ENCODE measurements around the gene CCDC57.

The CCDC57 gene

DNA sequence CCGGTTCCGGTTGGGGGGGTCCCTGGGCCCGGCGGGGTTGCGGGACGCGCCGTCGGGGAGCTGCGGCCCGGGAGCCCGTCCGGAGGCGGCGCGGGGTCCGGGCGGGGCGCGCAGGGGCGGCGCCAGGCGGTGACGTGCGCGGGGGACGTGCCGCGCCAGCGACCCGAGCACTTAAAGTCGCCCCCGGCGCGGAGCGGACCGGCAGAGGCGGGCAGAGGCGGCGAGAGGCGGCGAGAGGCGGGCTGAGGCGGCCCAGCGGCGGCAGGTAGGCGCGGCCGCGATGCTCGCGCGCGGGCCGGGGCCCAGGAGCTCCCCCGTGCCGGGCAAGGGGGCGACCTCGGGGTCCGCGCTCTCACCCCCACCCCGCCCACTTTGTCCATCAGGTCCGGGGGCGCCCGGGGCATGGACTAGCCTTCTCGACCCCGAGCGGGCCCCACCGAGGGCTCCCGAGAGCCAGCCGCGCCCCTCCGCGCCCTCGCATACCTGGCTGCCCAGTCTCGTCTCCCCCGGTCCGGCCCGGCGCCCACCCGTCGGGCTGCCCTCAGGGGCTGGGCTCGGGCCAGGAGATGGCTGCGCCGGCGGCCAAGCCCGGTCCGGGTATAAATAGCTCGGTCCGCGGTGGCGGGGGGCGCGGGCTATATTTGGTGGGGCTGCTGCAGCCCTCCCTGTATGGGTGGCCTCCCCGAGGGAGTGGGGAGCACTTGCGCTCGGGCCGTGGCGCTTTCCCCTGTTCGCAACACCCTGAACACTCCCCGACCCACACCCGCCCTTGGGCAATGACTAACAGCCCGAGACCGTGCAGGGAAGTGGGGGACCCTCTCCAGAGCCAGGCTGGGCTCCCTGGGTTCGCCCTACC, 16.4 kb upstream of the CCDC57 start, which contains the start of gene SLC16A3:
SLC16A3 (plus strand) TSS at position 201 of the 856 bp plus-strand sequence. CDS start 6,967 bp downstream, outside the sequence.
- Histone ChIP-seq H3K9ac (ENCODE audit: low read depth in 1 of 2, low read length in 2 of 2) (peak within 1 kb of the TSS; percentile 61 to 72), H3K27ac (ENCODE audit: low read depth, low read length) (peak within 1 kb of the TSS; percentile 87), H3K4me3 (ENCODE audit: low read depth in 1 of 2, low read length in 2 of 2) (peak within 1 kb of the TSS; percentile 62 to 71), H3K9me3 (ENCODE audit: control insufficient read depth in 1 of 2, low read length in 2 of 2) (no peaks in the 10 kb centered on the region), H3K4me1 (ENCODE audit: control insufficient read depth in 1 of 2, insufficient read depth in 2 of 2, low read length in 2 of 2) (peaks cover 14 to 32% of the 10 kb centered on the region in 2 donors), H3K36me3 (ENCODE audit: control insufficient read depth in 1 of 2, insufficient read depth in 2 of 2, low read length in 2 of 2) (no peaks in the 10 kb centered on the region), H3K27me3 (ENCODE audit: control insufficient read depth in 1 of 2, insufficient read depth in 2 of 2, low read length in 2 of 2) (no peaks in the 10 kb centered on the region)

GRCh38 chr17:82228278-82228841, 15.7 kb upstream of the CCDC57 start:
- no peaks in the 10 kb centered on the region for H3K9me3 ChIP-seq (ENCODE audit: control insufficient read depth in 1 of 2, low read length in 2 of 2)
- peak overlapping the region; percentile 87 for H3K27ac ChIP-seq (ENCODE audit: low read depth, low read length)
- peaks cover 14 to 32% of the 10 kb centered on the region in 2 donors for H3K4me1 ChIP-seq (ENCODE audit: control insufficient read depth in 1 of 2, insufficient read depth in 2 of 2, low read length in 2 of 2)
- no peaks in the 10 kb centered on the region for H3K36me3 ChIP-seq (ENCODE audit: control insufficient read depth in 1 of 2, insufficient read depth in 2 of 2, low read length in 2 of 2)
- H3K9ac ChIP-seq (ENCODE audit: low read depth in 1 of 2, low read length in 2 of 2): peak overlapping the region; percentile 59 to 72
- H3K27me3 ChIP-seq (ENCODE audit: control insufficient read depth in 1 of 2, insufficient read depth in 2 of 2, low read length in 2 of 2): no peaks in the 10 kb centered on the region
- H3K4me3 ChIP-seq (ENCODE audit: low read depth in 1 of 2, low read length in 2 of 2): peak overlapping the region; percentile 56 to 71

DNA sequence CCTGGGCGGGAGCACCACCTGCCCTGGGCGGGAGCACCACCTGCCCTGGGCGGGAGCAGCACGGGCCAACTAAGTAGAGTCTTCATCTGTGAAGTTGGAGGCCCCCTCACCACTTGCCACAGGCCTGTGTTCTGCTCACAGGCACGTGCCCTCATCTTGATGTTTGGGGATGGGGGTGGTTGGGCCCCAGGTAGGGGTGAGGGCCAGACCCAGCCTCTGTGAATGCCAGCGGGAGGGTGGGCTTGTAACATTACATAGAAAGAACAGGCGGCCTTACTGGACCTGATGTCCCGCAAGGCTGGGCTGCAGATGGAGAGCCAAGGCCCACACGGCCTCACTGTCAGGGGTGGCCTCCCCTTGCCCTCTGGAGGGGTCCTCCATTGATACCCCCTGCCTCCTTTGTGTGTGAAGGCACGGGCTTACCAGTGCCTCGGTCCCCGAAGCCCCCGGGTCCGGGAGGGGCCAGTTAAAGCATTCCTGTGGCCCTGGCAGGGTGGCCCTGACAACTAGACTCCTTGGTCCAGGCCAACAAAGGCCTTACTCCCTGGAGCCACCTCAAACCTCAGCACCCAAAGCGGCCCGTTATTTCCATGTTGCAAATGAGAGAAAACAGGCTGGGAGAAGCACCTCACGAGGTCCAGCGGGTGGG, 15.1 kb upstream of the CCDC57 start:
- peaks cover 10 to 32% of the 10 kb centered on the region in 2 donors for H3K4me1 ChIP-seq (ENCODE audit: control insufficient read depth in 1 of 2, insufficient read depth in 2 of 2, low read length in 2 of 2)
- H3K27ac ChIP-seq (ENCODE audit: low read depth, low read length): peak overlapping the region; percentile 87
- H3K36me3 ChIP-seq (ENCODE audit: control insufficient read depth in 1 of 2, insufficient read depth in 2 of 2, low read length in 2 of 2): no peaks in the 10 kb centered on the region
- no peaks in the 10 kb centered on the region for H3K9me3 ChIP-seq (ENCODE audit: control insufficient read depth in 1 of 2, low read length in 2 of 2)
- H3K27me3 ChIP-seq (ENCODE audit: control insufficient read depth in 1 of 2, insufficient read depth in 2 of 2, low read length in 2 of 2): no peaks in the 10 kb centered on the region
- peak overlapping the region; percentile 59 to 72 for H3K9ac ChIP-seq (ENCODE audit: low read depth in 1 of 2, low read length in 2 of 2)
- H3K4me3 ChIP-seq (ENCODE audit: low read depth in 1 of 2, low read length in 2 of 2): peak overlapping the region; percentile 56 to 71

- H3K36me3 ChIP-seq (ENCODE audit: control insufficient read depth in 1 of 2, insufficient read depth in 2 of 2, low read length in 2 of 2): no peaks in the 10 kb centered on the region
- no peak overlapping the region for H3K4me3 ChIP-seq (ENCODE audit: low read depth in 1 of 2, low read length in 2 of 2)
- no peak overlapping the region for H3K27ac ChIP-seq (ENCODE audit: low read depth, low read length)
- peaks cover 10 to 26% of the 10 kb centered on the region in 2 donors for H3K4me1 ChIP-seq (ENCODE audit: control insufficient read depth in 1 of 2, insufficient read depth in 2 of 2, low read length in 2 of 2)
- no peak overlapping the region for H3K9ac ChIP-seq (ENCODE audit: low read depth in 1 of 2, low read length in 2 of 2)
- H3K9me3 ChIP-seq (ENCODE audit: control insufficient read depth in 1 of 2, low read length in 2 of 2): no peaks in the 10 kb centered on the region
- H3K27me3 ChIP-seq (ENCODE audit: control insufficient read depth in 1 of 2, insufficient read depth in 2 of 2, low read length in 2 of 2): no peaks in the 10 kb centered on the region
Observed at GRCh38 chr17:82226809-82227628, 14.4 kb upstream of the CCDC57 start.

- no peak overlapping the region for H3K4me3 ChIP-seq (ENCODE audit: low read depth in 1 of 2, low read length in 2 of 2)
- H3K27ac ChIP-seq (ENCODE audit: low read depth, low read length): no peak overlapping the region
- H3K4me1 ChIP-seq (ENCODE audit: control insufficient read depth in 1 of 2, insufficient read depth in 2 of 2, low read length in 2 of 2): peaks cover 10 to 20% of the 10 kb centered on the region in 2 donors
- no peak overlapping the region for H3K9ac ChIP-seq (ENCODE audit: low read depth in 1 of 2, low read length in 2 of 2)
- no peaks in the 10 kb centered on the region for H3K9me3 ChIP-seq (ENCODE audit: control insufficient read depth in 1 of 2, low read length in 2 of 2)
- no peaks in the 10 kb centered on the region for H3K27me3 ChIP-seq (ENCODE audit: control insufficient read depth in 1 of 2, insufficient read depth in 2 of 2, low read length in 2 of 2)
- H3K36me3 ChIP-seq (ENCODE audit: control insufficient read depth in 1 of 2, insufficient read depth in 2 of 2, low read length in 2 of 2): no peaks in the 10 kb centered on the region
Observed at GRCh38 chr17:82226146-82226808, 13.6 kb upstream of the CCDC57 start.

- H3K9me3 ChIP-seq (ENCODE audit: control insufficient read depth in 1 of 2, low read length in 2 of 2): no peaks in the 10 kb centered on the region
- H3K27ac ChIP-seq (ENCODE audit: low read depth, low read length): no peak overlapping the region
- no peaks in the 10 kb centered on the region for H3K36me3 ChIP-seq (ENCODE audit: control insufficient read depth in 1 of 2, insufficient read depth in 2 of 2, low read length in 2 of 2)
- no peaks in the 10 kb centered on the region for H3K27me3 ChIP-seq (ENCODE audit: control insufficient read depth in 1 of 2, insufficient read depth in 2 of 2, low read length in 2 of 2)
- H3K4me3 ChIP-seq (ENCODE audit: low read depth in 1 of 2, low read length in 2 of 2): no peak overlapping the region
- no peak overlapping the region for H3K9ac ChIP-seq (ENCODE audit: low read depth in 1 of 2, low read length in 2 of 2)
- peaks cover 10 to 17% of the 10 kb centered on the region in 2 donors for H3K4me1 ChIP-seq (ENCODE audit: control insufficient read depth in 1 of 2, insufficient read depth in 2 of 2, low read length in 2 of 2)
Observed at GRCh38 chr17:82225368-82226029, 12.9 kb upstream of the CCDC57 start.

- no peaks in the 10 kb centered on the region for H3K36me3 ChIP-seq (ENCODE audit: control insufficient read depth in 1 of 2, insufficient read depth in 2 of 2, low read length in 2 of 2)
- no peak overlapping the region for H3K27ac ChIP-seq (ENCODE audit: low read depth, low read length)
- H3K9ac ChIP-seq (ENCODE audit: low read depth in 1 of 2, low read length in 2 of 2): no peak overlapping the region
- H3K9me3 ChIP-seq (ENCODE audit: control insufficient read depth in 1 of 2, low read length in 2 of 2): no peaks in the 10 kb centered on the region
- peaks cover 2 to 9% of the 10 kb centered on the region in 2 donors for H3K4me1 ChIP-seq (ENCODE audit: control insufficient read depth in 1 of 2, insufficient read depth in 2 of 2, low read length in 2 of 2)
- no peak overlapping the region for H3K4me3 ChIP-seq (ENCODE audit: low read depth in 1 of 2, low read length in 2 of 2)
- no peaks in the 10 kb centered on the region for H3K27me3 ChIP-seq (ENCODE audit: control insufficient read depth in 1 of 2, insufficient read depth in 2 of 2, low read length in 2 of 2)
Observed at GRCh38 chr17:82224666-82225065, 12.0 kb upstream of the CCDC57 start.

GRCh38 chr17:82223517-82223916, 10.9 kb upstream of the CCDC57 start:
- H3K4me1 ChIP-seq (ENCODE audit: control insufficient read depth in 1 of 2, insufficient read depth in 2 of 2, low read length in 2 of 2): peaks cover 0 to 4% of the 10 kb centered on the region in 2 donors
- no peak overlapping the region for H3K9ac ChIP-seq (ENCODE audit: low read depth in 1 of 2, low read length in 2 of 2)
- no peak overlapping the region for H3K27ac ChIP-seq (ENCODE audit: low read depth, low read length)
- H3K36me3 ChIP-seq (ENCODE audit: control insufficient read depth in 1 of 2, insufficient read depth in 2 of 2, low read length in 2 of 2): no peaks in the 10 kb centered on the region
- H3K27me3 ChIP-seq (ENCODE audit: control insufficient read depth in 1 of 2, insufficient read depth in 2 of 2, low read length in 2 of 2): no peaks in the 10 kb centered on the region
- no peak overlapping the region for H3K4me3 ChIP-seq (ENCODE audit: low read depth in 1 of 2, low read length in 2 of 2)
- H3K9me3 ChIP-seq (ENCODE audit: control insufficient read depth in 1 of 2, low read length in 2 of 2): no peaks in the 10 kb centered on the region

DNA sequence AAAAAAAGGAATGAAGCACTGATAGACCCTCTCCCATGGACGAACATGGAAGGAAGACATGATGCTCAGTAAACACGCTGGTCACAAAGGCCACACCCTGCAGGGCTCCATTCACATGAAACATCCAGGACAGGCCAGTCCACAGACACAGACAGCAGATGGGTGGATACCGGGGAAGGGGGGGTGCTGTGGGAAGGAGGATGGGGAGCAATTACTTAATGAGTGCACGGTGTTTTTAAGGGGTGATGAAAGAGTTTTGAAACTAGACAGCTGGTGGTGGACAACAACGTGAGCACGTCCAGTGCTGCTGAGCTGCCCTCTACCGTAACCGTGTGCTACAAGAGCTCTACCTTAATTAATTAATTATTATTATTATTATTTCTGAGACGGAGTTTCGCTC, 10.2 kb upstream of the CCDC57 start:
- Histone ChIP-seq H3K9ac (ENCODE audit: low read depth in 1 of 2, low read length in 2 of 2) (no peak overlapping the region), H3K4me3 (ENCODE audit: low read depth in 1 of 2, low read length in 2 of 2) (no peak overlapping the region), H3K9me3 (ENCODE audit: control insufficient read depth in 1 of 2, low read length in 2 of 2) (no peaks in the 10 kb centered on the region), H3K27me3 (ENCODE audit: control insufficient read depth in 1 of 2, insufficient read depth in 2 of 2, low read length in 2 of 2) (no peaks in the 10 kb centered on the region), H3K27ac (ENCODE audit: low read depth, low read length) (no peak overlapping the region), H3K36me3 (ENCODE audit: control insufficient read depth in 1 of 2, insufficient read depth in 2 of 2, low read length in 2 of 2) (no peaks in the 10 kb centered on the region), H3K4me1 (ENCODE audit: control insufficient read depth in 1 of 2, insufficient read depth in 2 of 2, low read length in 2 of 2) (peaks cover 0 to 2% of the 10 kb centered on the region in 2 donors)

Measured in duodenal mucosa (tissue), 2 donors.